Keratinocyte (primary cell): Measurements from ENCODE around the gene SLC39A11. TPM values are rescaled to one million over a fixed set of nuclear protein-coding genes. Genes with fewer than 3 reads are reported as not detected.

ENCODE experiments used
- DNase-seq: peaks from one replicate; pipeline ENCODE4 v3.0.0-alpha.2; 2011; ENCODE audit warnings: low read depth, missing footprints, low spot score
- FAIRE-seq: peaks from 2 replicates; lab custom pipeline; 2011; peaks lifted over from hg19 to GRCh38; lab: Jason Lieb, UNC
- H2AFZ ChIP-seq: 2 replicates; pipeline ENCODE4 v1.6.0; 2012; ENCODE audit warnings: low read length, control low read depth, inconsistent platforms; ENCODE audit not compliant: control insufficient read depth
- H3K27ac ChIP-seq: 2 replicates; pipeline ENCODE4 v1.5.1; 2011; ENCODE audit warnings: low read length; ENCODE audit not compliant: control insufficient read depth, insufficient read depth
- H3K27me3 ChIP-seq: 3 replicates; pipeline ENCODE4 v1.6.0; 2011; ENCODE audit warnings: low read length; ENCODE audit not compliant: control insufficient read depth, insufficient read depth; ENCODE audit errors: extremely low read depth
- H3K36me3 ChIP-seq, 2 experiments: 2 replicates in 1 of 2; 3 replicates in 1 of 2; pipeline ENCODE4 v1.5.1; 2011; ENCODE audit warnings: low read length in 2 of 2, mild to moderate bottlenecking in 1 of 2; ENCODE audit not compliant: control insufficient read depth in 2 of 2, insufficient read depth in 2 of 2; ENCODE audit errors: extremely low read depth in 1 of 2
- H3K4me1 ChIP-seq: 3 replicates; pipeline ENCODE4 v1.5.1; 2011; ENCODE audit warnings: low read length; ENCODE audit not compliant: control insufficient read depth, insufficient read depth; ENCODE audit errors: extremely low read depth
- H3K4me2 ChIP-seq: 3 replicates; pipeline ENCODE4 v1.6.0; 2011; ENCODE audit warnings: low read depth, low read length; ENCODE audit not compliant: control insufficient read depth, insufficient read depth; ENCODE audit errors: extremely low read depth
- H3K4me3 ChIP-seq, 3 experiments: fragments of 200-600 bp in 1 of 3; sonication (generic) in 1 of 3; 2 replicates in 2 of 3; 3 replicates in 1 of 3; pipeline ENCODE4 v1.5.1; 2011 to 2016; ENCODE audit warnings: low read length in 3 of 3, mild to moderate bottlenecking in 3 of 3, control low read depth in 2 of 3, inconsistent platforms in 1 of 3, low read depth in 1 of 3, mixed read lengths in 1 of 3, mixed run types in 1 of 3, moderate library complexity in 1 of 3; ENCODE audit not compliant: control insufficient read depth in 2 of 3, insufficient read depth in 2 of 3; ENCODE audit errors: extremely low read depth in 1 of 3
- H3K79me2 ChIP-seq: 2 replicates; pipeline ENCODE4 v1.6.0; 2012; ENCODE audit warnings: low read length; ENCODE audit not compliant: control insufficient read depth, insufficient read depth
- H3K9ac ChIP-seq: 3 replicates; pipeline ENCODE4 v1.6.0; 2011; ENCODE audit warnings: low read length; ENCODE audit not compliant: control insufficient read depth, insufficient read depth; ENCODE audit errors: extremely low read depth
- H3K9me1 ChIP-seq: 3 replicates; pipeline ENCODE4 v1.6.0; 2011; ENCODE audit warnings: low read length; ENCODE audit not compliant: control insufficient read depth, insufficient read depth; ENCODE audit errors: extremely low read depth
- H3K9me3 ChIP-seq: 2 replicates; pipeline ENCODE4 v1.5.1; 2012; ENCODE audit warnings: low read depth, low read length; ENCODE audit not compliant: control insufficient read depth
- H4K20me1 ChIP-seq: 3 replicates; pipeline ENCODE4 v1.6.0; 2011; ENCODE audit warnings: low read length; ENCODE audit not compliant: control insufficient read depth, insufficient read depth; ENCODE audit errors: extremely low read depth
- EZH2 ChIP-seq: IDR thresholded peaks from one replicate; pipeline ENCODE4 v1.6.1; 2012; ENCODE audit warnings: inconsistent platforms, mild to moderate bottlenecking, low read length, moderate library complexity
- dilution Hi-C: fragments of 300-500 bp; cut with MboI; formaldehyde crosslinking; loops from one replicate; pipeline ENCODE4 v1.7.0; 2020; ENCODE audit warnings: low sequenced_read_pairs; ENCODE audit not compliant: extremely low pct_ligation_motif_present
- polyA plus RNA-seq, 5 experiments: library from polyadenylated mRNA; depleted of rRNA in 3 of 5; stranded (reverse) in 3 of 5; stranded (forward) in 1 of 5; unstranded in 1 of 5; fragments of >200 nt; gene quantifications; 1 replicate in 1 of 5; 2 replicates in 3 of 5; 3 replicates in 1 of 5; pipeline versions ENCODE4 v1.2.1 to v1.2.3, GENCODE V29; 2011 to 2012; ENCODE audit warnings: missing spikeins in 2 of 5, low read depth in 1 of 5, low replicate concordance in 1 of 5
- TF ChIP-seq, protein P1 (sequence below), 3 experiments: IDR thresholded peaks in 1 of 3; conservative IDR thresholded peaks in 1 of 3; optimal IDR thresholded peaks in 1 of 3; 2 replicates in 2 of 3; 3 replicates in 1 of 3; pipeline versions ENCODE3 to v1.5.1; 2011; ENCODE audit warnings: low read length in 3 of 3, mild to moderate bottlenecking in 3 of 3, moderate library complexity in 2 of 3, control low read depth in 1 of 3, inconsistent platforms in 1 of 3; ENCODE audit not compliant: insufficient read depth in 2 of 3; ENCODE audit errors: extremely low read depth in 1 of 3

SLC39A11 gene
- polyA plus RNA-seq, 1 donor (not counting 4 experiments of a cell fraction or from before 2014, with no cell fraction given): 11.5 TPM

DNA sequence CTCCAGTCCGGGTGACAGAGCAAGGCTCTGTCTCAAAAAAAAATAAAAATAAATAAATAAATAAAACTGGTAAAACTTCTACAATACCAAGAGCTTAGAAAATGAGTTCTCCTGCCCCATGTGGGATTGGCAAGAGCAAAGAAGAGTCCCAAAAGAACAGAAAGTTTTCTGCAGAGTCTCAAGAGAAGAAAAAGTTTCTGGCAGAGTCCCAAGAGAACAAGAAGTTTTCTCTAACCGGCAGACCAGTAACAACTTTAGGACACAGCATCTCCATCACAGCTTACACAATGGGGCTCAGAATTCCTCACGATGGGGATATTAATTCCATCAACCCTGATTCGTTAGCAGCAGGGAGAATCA lies 1.1 kb downstream of the SLC39A11 start:
- Histone ChIP-seq H3K36me3 (peaks cover 0 to 3% of the 10 kb centered on the region in 2 experiments), H2AFZ (no peak overlapping the region), H3K9me3 (no peaks in the 10 kb centered on the region), H3K4me2 (peak overlapping the region; percentile 98), H3K4me1 (peaks cover 12% of the 10 kb centered on the region), H3K9ac (peak overlapping the region; percentile 76), H3K4me3 (peak overlapping the region; percentile 69 to 81 (median 81)), H3K79me2 (no peaks in the 10 kb centered on the region), H3K27me3 (peaks cover 8% of the 10 kb centered on the region), H3K9me1 (no peaks in the 10 kb centered on the region), H4K20me1 (no peaks in the 10 kb centered on the region), H3K27ac (no peak overlapping the region)
- FAIRE-seq: peak; percentile 76
- no peak for TF ChIP-seq EZH2
- TF ChIP-seq, protein P1, sequence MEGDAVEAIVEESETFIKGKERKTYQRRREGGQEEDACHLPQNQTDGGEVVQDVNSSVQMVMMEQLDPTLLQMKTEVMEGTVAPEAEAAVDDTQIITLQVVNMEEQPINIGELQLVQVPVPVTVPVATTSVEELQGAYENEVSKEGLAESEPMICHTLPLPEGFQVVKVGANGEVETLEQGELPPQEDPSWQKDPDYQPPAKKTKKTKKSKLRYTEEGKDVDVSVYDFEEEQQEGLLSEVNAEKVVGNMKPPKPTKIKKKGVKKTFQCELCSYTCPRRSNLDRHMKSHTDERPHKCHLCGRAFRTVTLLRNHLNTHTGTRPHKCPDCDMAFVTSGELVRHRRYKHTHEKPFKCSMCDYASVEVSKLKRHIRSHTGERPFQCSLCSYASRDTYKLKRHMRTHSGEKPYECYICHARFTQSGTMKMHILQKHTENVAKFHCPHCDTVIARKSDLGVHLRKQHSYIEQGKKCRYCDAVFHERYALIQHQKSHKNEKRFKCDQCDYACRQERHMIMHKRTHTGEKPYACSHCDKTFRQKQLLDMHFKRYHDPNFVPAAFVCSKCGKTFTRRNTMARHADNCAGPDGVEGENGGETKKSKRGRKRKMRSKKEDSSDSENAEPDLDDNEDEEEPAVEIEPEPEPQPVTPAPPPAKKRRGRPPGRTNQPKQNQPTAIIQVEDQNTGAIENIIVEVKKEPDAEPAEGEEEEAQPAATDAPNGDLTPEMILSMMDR (optimal IDR thresholded peaks at IDR 0.05 in 1 of 3, IDR thresholded peaks at IDR 0.05 in 1 of 3, conservative IDR thresholded peaks at IDR 0.05 in 1 of 3; ENCODE audit: extremely low read depth in 1 of 3, insufficient read depth in 2 of 3, low read length in 3 of 3): no peak
- dilution Hi-C loops: no loop called here
- DNase-seq: no peak

DNA sequence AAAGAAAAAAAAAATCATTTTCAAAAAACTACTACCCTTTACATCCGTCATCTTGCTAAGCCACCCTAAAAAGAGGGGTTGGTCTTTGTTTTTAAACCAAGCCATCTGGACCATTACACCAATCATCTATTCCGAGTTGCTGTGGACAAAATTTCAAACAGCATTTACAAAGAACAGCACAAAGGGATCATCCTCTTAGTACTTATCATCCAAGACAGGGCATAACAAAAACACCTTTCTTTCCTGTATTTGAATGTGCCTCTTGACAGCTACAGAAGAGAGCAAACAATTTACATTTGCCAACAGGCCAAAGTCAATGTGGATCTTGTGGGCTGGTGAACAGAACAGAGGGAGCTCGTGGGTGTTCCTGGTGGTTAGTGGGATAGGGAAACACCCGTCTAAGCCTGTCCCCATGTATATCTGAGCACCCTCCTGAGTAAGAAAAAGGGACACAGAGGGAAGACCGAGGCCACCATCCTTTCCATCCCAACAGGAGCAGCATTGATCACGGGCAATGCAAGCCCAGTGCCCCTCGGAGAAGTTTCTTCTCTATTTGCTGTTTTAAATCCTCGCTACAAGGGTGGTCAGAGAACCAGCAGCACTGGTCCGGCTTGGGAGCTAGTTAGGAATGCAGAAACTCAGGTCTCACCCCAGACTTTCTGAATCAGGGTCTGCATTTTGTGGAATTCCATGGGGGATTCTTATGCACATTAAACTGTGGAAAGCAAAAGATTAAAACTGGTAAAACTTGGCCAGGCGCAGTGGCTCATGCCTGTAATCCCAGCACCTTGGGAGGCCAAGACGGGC lies 1.9 kb downstream of the SLC39A11 start:
- Histone ChIP-seq H3K27ac (no peak overlapping the region), H3K27me3 (peaks cover under 1% of the 10 kb centered on the region), H3K9ac (no peak overlapping the region), H2AFZ (no peak overlapping the region), H3K4me3 (no peak overlapping the region), H3K9me3 (no peaks in the 10 kb centered on the region), H3K9me1 (no peaks in the 10 kb centered on the region), H3K4me1 (peaks cover 12% of the 10 kb centered on the region), H3K36me3 (peaks cover 0 to 3% of the 10 kb centered on the region in 2 experiments), H4K20me1 (no peaks in the 10 kb centered on the region), H3K79me2 (no peaks in the 10 kb centered on the region), H3K4me2 (no peak overlapping the region)
- dilution Hi-C loops: no loop called here
- FAIRE-seq (no peak), DNase-seq (no peak)
- TF ChIP-seq, protein P1 (optimal IDR thresholded peaks at IDR 0.05 in 1 of 3, IDR thresholded peaks at IDR 0.05 in 1 of 3, conservative IDR thresholded peaks at IDR 0.05 in 1 of 3; ENCODE audit: extremely low read depth in 1 of 3, insufficient read depth in 2 of 3, low read length in 3 of 3): no peak
- no peak for TF ChIP-seq EZH2
